GM18868 (cell line): Measurements from ENCODE around the gene CNR2.
A peak's percentile ranks its signal among the peaks of the same experiment; 100 is the strongest.
"Not testable (repeated sequence)": the region's sequence is repeated elsewhere in the genome, so short reads cannot be mapped to it uniquely, and the experiment has no call there.

Experiments
- ATAC-seq: cut with Tn5 transposase; IDR thresholded peaks from one replicate; pipeline ENCODE4 v1.9.1; 2021; ENCODE audit warnings: mild to moderate bottlenecking, moderate library complexity; ENCODE audit not compliant: unreplicated experiment

Gene CNR2

DNA sequence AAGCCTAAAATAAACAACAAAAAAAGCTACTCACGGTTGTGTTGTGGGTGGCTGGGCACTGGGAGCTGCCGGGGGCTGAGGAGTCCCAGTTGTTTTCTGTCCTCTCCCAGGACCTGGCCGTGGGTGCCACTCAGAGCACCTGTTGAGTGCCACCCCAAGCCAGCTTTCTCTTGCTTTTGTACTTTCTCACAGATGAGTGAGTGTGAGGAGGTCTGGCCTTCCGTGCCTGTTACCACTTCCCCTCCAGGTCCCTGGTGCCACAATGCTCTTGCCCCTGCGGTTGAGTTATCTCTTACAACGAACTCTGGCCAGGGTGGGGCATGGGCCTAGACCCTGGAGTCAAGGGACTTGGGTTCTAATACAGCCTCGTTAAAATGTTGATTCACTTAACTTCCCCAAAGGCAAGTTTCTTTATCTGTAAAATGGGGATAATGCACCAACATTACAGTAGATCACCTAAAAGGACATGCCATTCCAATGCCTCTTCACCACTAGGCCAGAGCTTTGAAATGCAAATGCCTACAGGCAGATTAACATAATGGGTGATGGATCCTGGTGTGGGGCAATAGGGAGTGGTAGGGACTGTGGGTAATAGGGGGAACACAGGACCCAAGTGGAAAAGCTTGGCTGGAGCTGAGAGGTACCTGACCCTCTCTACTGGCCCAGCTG is at the start of gene CNR2:
Gene CNR2 (minus strand): TSS at position 151 of the 669 bp plus-strand sequence. CDS start 37,745 bp downstream, outside the sequence.
- ATAC-seq = no peak

DNA sequence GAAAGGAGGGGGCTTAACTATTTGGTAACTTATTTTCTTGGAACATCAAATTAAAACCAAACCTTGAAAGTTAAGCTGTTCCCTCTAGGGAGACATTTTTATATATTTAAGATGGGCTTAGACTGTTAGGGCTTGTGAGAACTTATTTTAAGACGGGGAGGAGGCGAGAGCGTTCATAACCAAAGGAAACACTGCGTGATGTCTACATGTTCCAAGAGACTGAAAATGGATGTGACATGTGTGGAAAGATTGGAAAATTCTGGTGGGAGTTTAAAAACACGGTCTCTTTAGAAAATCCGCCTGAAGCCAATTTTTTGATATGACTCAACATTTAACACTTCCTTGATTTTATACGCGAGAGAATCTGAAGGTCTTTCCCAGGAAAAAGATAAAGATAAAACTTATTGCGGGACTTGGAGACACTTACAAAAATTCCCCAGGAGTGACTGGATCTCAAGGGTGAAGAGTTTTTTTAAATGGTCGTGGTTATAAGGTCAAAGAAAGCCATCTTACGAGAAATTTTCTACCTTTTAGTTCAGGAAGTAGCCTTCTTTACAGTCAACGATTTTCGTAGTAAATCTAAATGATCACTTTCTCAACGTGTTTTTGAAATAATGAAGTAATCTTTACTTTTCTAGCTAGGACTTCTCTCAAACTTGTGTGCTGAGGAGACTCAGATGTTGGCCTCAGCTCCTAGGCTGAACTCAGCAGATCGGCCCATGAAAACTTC is 47.3 kb upstream of the CNR2 start:
- no peak for ATAC-seq

DNA sequence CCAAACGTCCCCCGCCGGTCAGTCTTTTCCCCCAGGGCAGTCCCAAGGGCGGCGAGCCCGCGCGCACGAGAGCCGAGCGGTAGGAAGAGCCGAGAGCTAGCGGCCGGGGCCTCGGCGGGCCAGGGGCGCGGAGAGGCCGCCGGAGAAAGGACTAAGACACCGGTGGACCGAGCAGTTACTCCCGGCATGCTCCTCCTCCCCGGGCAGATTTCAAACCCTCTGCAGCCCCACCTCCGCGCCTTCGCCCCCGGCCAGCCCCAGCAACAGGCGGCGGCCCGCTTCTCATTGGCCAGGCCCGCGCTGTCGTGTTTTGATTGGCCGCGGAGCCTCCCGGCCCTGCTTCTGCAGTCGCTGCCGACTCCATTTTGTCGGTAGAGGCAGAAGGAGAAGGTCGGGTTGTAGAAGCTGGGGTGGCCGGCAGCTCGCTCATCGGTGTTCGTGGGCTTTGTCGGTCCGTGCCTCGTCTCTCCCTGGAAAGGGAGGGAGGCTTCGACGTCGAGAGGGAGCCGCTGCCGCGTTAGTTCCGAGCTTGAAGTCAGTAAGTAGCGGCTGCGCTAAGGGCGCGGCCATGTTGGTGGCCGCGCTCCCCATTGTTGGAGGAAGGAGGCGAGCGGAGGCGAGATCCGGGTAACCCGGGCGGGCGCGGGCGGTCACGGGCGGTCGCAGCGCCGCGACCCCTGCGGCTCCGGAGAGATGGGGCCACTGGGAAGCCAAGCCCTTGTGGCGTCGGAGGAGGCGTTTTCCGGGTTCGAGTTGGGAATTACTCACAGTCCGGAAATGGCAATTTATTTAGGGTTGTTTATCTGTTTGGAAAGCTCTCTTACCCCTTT is 46.5 kb upstream of the CNR2 start, which contains the start of gene PNRC2:
Gene PNRC2 (plus strand): TSS at position 368 of the 830 bp plus-strand sequence. CDS start 1,630 bp downstream, outside the sequence.
- peak; percentile 68 for ATAC-seq

- ATAC-seq = peak; percentile 73
Observed at GRCh38 chr1:23958810-23959460, 45.8 kb upstream of the CNR2 start.

DNA sequence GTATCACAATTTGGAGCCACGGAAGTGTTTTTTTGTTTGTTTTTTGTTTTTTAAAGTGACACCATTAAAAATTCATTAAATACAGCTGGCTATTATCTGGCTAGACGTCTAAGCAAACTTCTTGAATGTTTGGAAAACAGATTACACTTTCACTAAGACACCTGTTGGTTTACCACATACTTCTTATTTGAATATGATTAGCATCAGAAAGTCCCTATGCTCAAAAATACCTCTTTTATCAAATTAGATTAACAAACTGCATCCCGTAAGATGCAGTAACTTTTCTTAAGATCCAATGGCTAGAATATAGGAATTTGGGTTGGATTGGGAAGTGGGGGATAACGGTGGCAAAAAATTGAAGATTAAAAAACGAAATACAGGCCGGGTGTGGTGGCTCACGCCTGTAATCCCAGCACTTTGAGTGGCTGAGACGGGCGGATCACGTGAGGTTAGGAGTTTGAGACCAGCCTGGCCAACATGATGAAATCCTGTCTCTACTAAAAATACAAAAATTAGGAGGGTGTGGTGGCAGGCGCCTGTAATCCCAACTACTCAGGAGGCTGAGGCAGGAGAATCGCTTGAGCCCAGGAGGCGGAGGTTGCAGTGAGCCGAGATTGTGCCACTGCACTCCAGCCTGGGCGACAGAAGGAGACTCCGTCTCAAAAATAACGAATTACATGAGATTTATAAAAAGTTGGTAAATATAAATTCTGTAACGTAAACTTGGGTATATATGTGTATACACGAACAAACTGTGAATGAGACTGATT is 45.1 kb upstream of the CNR2 start:
- ATAC-seq = not testable (repeated sequence)

DNA sequence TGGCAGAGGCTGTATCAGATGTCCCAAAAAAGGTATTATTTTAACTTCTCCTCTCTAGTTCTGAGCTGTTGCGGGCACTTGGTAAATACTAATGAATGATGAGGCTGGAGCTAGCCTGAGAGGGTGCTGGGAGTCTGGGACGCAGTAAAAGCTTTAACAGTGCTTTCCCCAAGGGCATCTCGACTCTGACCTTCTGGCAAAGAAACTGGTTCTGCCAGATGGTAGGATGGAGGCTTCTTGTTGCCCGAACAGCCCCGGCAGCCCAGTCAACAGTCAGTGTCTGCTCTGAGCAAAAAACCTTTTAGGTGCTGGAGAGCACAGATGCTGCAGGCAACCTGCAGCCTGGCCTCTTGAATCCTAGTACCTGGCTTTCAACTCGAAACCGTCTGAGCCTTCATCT is 43.9 kb upstream of the CNR2 start:
- ATAC-seq = no peak

GRCh38 chr1:23953020-23953419 is 39.9 kb upstream of the CNR2 start:
- ATAC-seq = no peak

DNA sequence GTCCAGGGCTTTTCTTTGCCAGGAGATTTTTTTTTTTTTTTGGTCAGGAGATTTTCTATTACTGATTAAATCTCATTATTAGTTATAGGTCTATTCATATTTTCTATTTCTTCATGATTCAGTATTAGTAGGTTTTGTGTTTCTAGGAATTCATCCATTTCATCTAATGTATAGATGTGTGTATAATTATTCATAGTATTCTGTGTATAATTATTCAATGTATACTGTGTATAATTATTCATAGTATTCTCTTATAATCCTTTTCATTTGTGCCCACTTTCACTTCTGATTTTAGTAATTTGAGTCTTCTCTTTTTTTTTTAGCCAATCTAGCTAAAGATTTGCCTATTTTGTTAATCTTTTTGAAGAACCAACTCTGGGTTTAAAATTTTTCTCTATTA is 34.2 kb upstream of the CNR2 start:
- no peak for ATAC-seq

GRCh38 chr1:23936481-23937176 is 23.5 kb upstream of the CNR2 start:
- ATAC-seq = no peak

GRCh38 chr1:23931491-23931880 is 18.3 kb upstream of the CNR2 start:
- ATAC-seq = no peak

- ATAC-seq = no peak
Observed at GRCh38 chr1:23930861-23931490, 17.8 kb upstream of the CNR2 start.

DNA sequence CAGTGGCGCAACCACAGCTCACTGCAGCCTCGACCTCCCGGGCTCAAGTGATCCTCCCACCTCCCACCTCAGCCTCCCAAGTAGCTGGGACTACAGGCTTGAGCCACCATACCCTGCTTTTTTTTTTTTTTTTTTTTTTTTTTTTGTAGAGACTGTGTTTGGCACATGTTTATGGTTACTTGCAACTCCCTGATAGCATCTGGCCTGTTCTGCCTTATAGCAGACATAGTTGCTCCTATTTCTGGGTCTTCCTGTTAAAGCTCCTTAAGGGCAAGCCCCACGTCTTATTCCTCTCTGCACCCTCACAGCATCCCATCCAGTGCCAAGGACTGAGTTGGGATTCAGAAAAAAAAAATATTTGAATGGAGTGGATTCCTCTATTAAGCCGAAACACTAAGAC is 17.1 kb upstream of the CNR2 start:
- ATAC-seq = no peak

DNA sequence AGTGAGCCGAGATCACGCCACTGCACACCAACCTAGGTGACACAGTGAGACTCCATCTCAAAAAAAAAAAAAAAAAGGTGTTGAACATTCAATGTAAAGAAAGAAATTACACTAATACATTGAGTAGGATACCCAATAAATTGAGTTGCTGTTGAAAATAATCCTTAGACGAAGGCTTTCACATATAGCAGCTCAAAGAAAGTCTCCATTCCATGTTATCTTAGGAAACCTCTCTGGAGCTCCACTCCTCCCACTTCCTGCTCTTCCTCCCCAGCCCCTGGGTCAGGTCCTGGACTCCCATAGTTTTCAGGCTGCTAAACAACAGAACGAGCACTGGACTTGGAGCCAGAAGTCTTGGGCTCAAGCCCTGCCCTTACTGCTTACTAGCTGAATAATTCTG is 15.6 kb upstream of the CNR2 start:
- ATAC-seq = no peak

GRCh38 chr1:23927097-23927496 is 13.9 kb upstream of the CNR2 start:
- ATAC-seq = no peak

- no peak for ATAC-seq
Observed at GRCh38 chr1:23925279-23925678, 12.1 kb upstream of the CNR2 start.

DNA sequence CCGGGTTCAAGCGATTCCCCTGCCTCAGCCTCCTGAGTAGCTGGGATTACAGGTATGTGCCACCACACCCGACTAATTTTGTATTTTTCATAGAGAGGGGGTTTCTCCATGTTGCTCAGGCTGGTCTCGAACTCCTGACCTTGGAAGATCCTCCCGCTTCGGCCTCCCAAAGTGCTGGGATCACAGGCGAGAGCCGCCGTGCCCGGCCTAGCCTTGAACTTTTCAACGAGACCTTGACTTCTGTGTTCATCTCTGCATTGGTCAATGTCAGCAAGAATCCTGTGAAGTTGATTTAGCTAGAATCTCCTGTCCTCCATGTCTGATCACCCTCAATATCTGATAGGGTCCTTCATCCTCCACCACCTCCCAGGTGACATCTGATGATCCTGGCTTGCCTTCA is 11.4 kb upstream of the CNR2 start:
- ATAC-seq = no peak

DNA sequence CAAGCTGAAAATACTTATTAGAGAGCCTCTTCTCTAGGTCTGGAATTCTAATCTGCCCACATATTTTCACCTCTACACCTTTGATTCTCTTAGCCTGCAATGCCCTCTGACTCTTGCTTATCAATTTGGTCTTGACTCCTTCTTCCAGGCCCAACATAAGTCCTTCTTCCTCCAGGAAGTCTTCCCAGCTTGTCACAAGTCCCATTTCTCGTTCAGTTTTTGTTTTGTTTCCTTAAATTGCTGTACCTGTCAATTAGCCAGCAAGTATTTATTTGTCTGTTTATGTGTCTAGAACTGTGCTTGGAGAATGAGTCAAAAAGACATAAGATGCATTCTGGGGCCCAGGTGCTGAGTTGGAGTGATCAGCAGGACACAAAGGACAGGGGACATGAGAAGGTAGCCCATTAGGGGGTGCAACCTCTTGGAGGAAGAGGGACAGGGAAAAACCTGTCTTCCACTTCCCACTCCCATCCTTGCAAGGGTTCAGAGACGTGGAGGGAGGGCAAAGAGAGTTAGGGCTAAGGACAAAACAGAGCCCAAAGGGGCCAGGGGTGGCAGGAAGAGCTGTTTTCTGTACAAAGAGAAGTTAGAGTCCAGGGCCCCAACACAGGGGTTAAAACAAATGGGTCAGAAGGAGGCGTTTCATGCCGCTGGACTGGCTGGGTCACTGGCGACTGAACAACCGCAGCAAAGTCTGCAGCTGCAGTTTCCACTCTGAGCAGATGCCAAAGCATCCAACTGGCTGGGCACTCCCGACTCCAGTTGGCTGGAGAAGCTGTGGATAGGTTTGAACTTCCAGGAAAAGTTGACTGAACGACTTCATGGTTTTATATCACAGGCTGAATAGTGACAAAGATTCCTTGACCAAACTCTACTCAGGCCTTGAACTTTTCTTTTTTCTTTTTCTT is 10.7 kb upstream of the CNR2 start:
- no peak for ATAC-seq

GRCh38 chr1:23922321-23922943 is 9.3 kb upstream of the CNR2 start:
- no peak for ATAC-seq
